Mesothelial cell of epicardium (in vitro differentiated cells): ENCODE measurements around the gene FBXO34. TPM values are rescaled to one million over a fixed set of nuclear protein-coding genes. Genes with fewer than 3 reads are reported as not detected.

Source experiments
- DNase-seq, 2 experiments: peaks; one replicate each; pipeline ENCODE4 v3.0.0; 2021; ENCODE audit warnings: low spot score in 2 of 2; ENCODE audit not compliant: unreplicated experiment in 2 of 2
- H3K27ac Mint-ChIP-seq: 2 replicates; pipeline ENCODE4 v1.8.0; 2021; ENCODE audit warnings: mixed read lengths
- H3K27me3 Mint-ChIP-seq: 2 replicates; pipeline ENCODE4 v1.8.0; 2021; ENCODE audit warnings: low read depth, mixed read lengths
- H3K36me3 Mint-ChIP-seq: 2 replicates; pipeline ENCODE4 v1.8.0; 2021; ENCODE audit warnings: mixed read lengths
- H3K4me1 Mint-ChIP-seq: 2 replicates; pipeline ENCODE4 v1.8.0; 2021; ENCODE audit warnings: mixed read lengths
- H3K4me3 Mint-ChIP-seq: 2 replicates; pipeline ENCODE4 v1.8.0; 2021; ENCODE audit warnings: mild to moderate bottlenecking, moderate library complexity, mixed read lengths
- H3K9me3 Mint-ChIP-seq: 2 replicates; pipeline ENCODE4 v1.8.0; 2021; ENCODE audit warnings: mixed read lengths
- total RNA-seq: library from RNA; stranded (reverse); gene quantifications from 3 replicates; pipeline ENCODE4 v1.2.1, GENCODE V29; 2021
- TF ChIP-seq, protein P1 (sequence below): fragments of 200-600 bp; sonication (generic); IDR thresholded peaks from one replicate; pipeline ENCODE4 v1.5.0; 2021; ENCODE audit warnings: antibody characterized with exemption; ENCODE audit not compliant: unreplicated experiment

The FBXO34 gene
- total RNA-seq, 1 donor from 2014 or later, result 38.0 TPM

DNA sequence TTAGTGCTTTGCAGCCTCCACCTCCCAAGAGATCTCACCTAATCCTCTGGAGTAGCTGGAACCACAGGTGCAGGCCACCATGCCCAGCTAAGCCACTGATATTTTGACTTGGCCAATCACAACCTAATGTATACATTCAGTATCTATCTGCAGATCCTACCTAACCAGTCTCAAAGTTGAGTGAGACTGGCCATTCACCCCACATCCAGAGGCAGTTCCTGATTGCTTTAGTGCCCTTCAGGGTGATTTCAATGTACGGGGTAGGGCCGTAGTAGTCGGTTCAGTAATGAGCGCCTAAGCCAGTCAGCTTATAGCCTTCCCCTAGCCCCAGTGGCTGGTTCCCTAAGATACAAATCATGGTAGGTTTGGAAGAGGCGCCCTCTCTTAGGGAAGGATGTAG lies 27.4 kb upstream of the FBXO34 start:
- Mint-ChIP-seq H3K27me3 (peaks cover 43% of the 10 kb centered on the region), H3K36me3 (no peaks in the 10 kb centered on the region), H3K9me3 (no peaks in the 10 kb centered on the region), H3K4me1 (no peaks in the 10 kb centered on the region), H3K27ac (no peak overlapping the region), H3K4me3 (no peak overlapping the region)
- DNase-seq, result no peak
- TF ChIP-seq, protein P1, sequence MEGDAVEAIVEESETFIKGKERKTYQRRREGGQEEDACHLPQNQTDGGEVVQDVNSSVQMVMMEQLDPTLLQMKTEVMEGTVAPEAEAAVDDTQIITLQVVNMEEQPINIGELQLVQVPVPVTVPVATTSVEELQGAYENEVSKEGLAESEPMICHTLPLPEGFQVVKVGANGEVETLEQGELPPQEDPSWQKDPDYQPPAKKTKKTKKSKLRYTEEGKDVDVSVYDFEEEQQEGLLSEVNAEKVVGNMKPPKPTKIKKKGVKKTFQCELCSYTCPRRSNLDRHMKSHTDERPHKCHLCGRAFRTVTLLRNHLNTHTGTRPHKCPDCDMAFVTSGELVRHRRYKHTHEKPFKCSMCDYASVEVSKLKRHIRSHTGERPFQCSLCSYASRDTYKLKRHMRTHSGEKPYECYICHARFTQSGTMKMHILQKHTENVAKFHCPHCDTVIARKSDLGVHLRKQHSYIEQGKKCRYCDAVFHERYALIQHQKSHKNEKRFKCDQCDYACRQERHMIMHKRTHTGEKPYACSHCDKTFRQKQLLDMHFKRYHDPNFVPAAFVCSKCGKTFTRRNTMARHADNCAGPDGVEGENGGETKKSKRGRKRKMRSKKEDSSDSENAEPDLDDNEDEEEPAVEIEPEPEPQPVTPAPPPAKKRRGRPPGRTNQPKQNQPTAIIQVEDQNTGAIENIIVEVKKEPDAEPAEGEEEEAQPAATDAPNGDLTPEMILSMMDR, result no peak

GRCh38 chr14:55245657-55246268 lies 25.5 kb upstream of the FBXO34 start:
- TF ChIP-seq, protein P1, result peak; percentile 30

DNA sequence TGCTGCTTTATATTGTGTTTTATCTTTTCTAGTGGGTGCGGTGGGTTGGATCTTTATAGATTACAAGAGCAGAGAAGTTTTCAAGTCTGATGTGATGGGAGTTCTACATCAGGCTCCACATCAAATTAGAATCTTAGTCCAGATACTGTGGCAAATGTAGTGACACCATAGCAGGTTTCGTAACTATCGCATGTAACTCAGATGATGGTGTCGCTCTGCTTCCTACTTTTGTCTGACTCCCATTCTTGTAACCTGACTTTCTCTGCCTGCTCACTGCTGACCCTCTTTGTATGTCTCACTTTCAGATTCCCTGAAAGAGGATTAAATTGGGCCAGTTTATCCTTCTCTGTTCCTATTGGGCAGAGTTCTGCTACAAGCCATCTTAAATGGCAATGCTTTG lies 22.8 kb upstream of the FBXO34 start:
- DNase-seq, result no peak
- Mint-ChIP-seq H3K27me3 (peaks cover 10% of the 10 kb centered on the region), H3K9me3 (no peaks in the 10 kb centered on the region), H3K4me3 (no peak overlapping the region), H3K27ac (no peak overlapping the region), H3K36me3 (no peaks in the 10 kb centered on the region), H3K4me1 (no peaks in the 10 kb centered on the region)
- TF ChIP-seq, protein P1, result no peak

More at GRCh38 chr14:55245657-55246268, 25.5 kb upstream of the FBXO34 start:
- Mint-ChIP-seq H3K27me3 (peaks cover 28% of the 10 kb centered on the region), H3K9me3 (no peaks in the 10 kb centered on the region), H3K27ac (no peak overlapping the region), H3K36me3 (no peaks in the 10 kb centered on the region), H3K4me3 (no peak overlapping the region), H3K4me1 (no peaks in the 10 kb centered on the region)
- DNase-seq, result no peak

DNA sequence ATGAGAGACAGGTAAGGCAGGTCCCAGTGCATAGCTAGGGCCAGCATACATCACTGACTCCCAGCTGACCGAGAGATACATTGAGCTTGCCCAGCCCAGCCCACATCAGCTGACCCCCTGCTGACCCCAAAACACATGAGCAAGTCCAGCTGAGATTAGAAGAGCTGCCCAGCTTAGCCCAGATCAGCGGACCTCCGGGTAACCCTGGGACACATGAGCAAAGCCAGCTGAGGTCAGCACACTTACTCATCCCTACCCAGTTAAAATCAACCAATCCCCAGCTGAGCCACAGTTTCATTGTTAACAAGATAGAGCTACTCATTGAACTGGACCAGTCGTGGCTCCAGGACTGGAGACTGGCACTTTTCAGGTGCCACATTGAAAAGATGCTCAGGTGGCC lies 21.8 kb upstream of the FBXO34 start:
- TF ChIP-seq, protein P1, result no peak
- Mint-ChIP-seq H3K4me3 (no peak overlapping the region), H3K9me3 (no peaks in the 10 kb centered on the region), H3K36me3 (no peaks in the 10 kb centered on the region), H3K27me3 (peaks cover 10% of the 10 kb centered on the region), H3K27ac (no peak overlapping the region), H3K4me1 (no peaks in the 10 kb centered on the region)
- no peak for DNase-seq

DNA sequence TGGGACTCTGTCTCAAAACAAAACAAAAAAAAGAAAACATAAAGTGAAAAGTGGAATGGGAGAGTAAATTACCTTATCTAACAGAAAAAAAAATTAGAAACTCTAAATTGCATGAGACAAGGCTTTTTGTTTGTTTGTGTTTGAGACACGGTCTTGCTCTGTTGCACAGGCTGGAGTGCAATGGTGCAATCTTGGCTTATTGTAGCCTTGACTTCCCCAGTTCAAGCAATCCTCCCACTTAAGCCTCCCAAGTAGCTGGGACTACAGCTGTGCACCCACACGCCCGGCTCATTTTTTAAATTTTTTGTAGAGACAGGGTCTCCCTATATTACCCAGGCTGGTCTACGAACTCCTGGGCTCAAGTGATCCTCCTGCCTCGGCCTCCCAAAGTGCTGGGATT lies 17.9 kb upstream of the FBXO34 start:
- Mint-ChIP-seq H3K27me3 (peaks cover 18% of the 10 kb centered on the region), H3K4me3 (no peak overlapping the region), H3K36me3 (no peaks in the 10 kb centered on the region), H3K4me1 (peaks cover 3% of the 10 kb centered on the region), H3K9me3 (no peaks in the 10 kb centered on the region), H3K27ac (no peak overlapping the region)
- TF ChIP-seq, protein P1, result no peak
- DNase-seq, result no peak

- no peak for DNase-seq
- H3K27me3 Mint-ChIP-seq, result peaks cover 16% of the 10 kb centered on the region
- no peaks in the 10 kb centered on the region for H3K36me3 Mint-ChIP-seq
- TF ChIP-seq, protein P1, result no peak
- H3K9me3 Mint-ChIP-seq, result no peaks in the 10 kb centered on the region
- H3K4me3 Mint-ChIP-seq, result no peak overlapping the region
- H3K4me1 Mint-ChIP-seq, result peaks cover 3% of the 10 kb centered on the region
- no peak overlapping the region for H3K27ac Mint-ChIP-seq
These were observed 16.6 kb upstream of the FBXO34 start for GRCh38 chr14:55254581-55254980.
